Stimulated activated CD8-positive, alpha-beta memory T cell treated with anti-CD3 and anti-CD28 coated beads, Interleukin-2, amount 100 ng/mL, for 48 hours (primary cell): ENCODE data around the gene EBLN2.

Experiments used
- DNase-seq, 2 donors: peaks; one replicate each; pipeline ENCODE4 v3.0.0-alpha.2; 2020; ENCODE audit warnings: low read depth in 2 of 2

EBLN2 gene

GRCh38 chr3:73107215-73107614 is 45.8 kb downstream of the EBLN2 start:
- no peak for DNase-seq

GRCh38 chr3:73107676-73108187 is 46.3 kb downstream of the EBLN2 start:
- DNase-seq: no peak

GRCh38 chr3:73108750-73109149 is 47.3 kb downstream of the EBLN2 start:
- DNase-seq: no peak

GRCh38 chr3:73110530-73110929 is 49.1 kb downstream of the EBLN2 start:
- no peak for DNase-seq
